Endothelial cell of umbilical vein (primary cell): ENCODE results near the gene NCEH1.
"Not testable (repeated sequence)": the region's sequence is repeated elsewhere in the genome, so short reads cannot be mapped to it uniquely, and the experiment has no call there.

Source experiments
- CTCF ChIP-seq, 2 donors: IDR thresholded peaks; 1 replicate in 1 of 2; 2 replicates in 1 of 2; pipeline ENCODE4 v1.5.1; 2011; ENCODE audit warnings: low read length in 2 of 2, mild to moderate bottlenecking in 2 of 2, moderate library complexity in 2 of 2, control low read depth in 1 of 2, inconsistent platforms in 1 of 2, low read depth in 1 of 2; ENCODE audit not compliant: insufficient read depth in 1 of 2; ENCODE audit errors: extremely low read depth in 1 of 2
- EZH2 ChIP-seq: IDR thresholded peaks from 2 replicates; pipeline ENCODE4 v1.6.1; 2012; ENCODE audit warnings: borderline replicate concordance, low read depth, mild to moderate bottlenecking, moderate library complexity, low read length, inconsistent platforms; ENCODE audit not compliant: severe bottlenecking
- FOS ChIP-seq: IDR thresholded peaks from 2 replicates; pipeline ENCODE4 v1.6.1; 2011; ENCODE audit warnings: mild to moderate bottlenecking, low read length, moderate library complexity, borderline replicate concordance; ENCODE audit not compliant: insufficient read depth
- GATA2 ChIP-seq: IDR thresholded peaks from 2 replicates; pipeline ENCODE4 v1.7.0; 2011; ENCODE audit warnings: low read depth, mild to moderate bottlenecking, moderate library complexity, mixed read lengths, low read length; ENCODE audit not compliant: insufficient read length, insufficient read depth
- MAX ChIP-seq: IDR thresholded peaks from 2 replicates; pipeline ENCODE4 v1.6.1; 2011; ENCODE audit not compliant: insufficient read depth, insufficient read length
- POLR2A ChIP-seq: IDR thresholded peaks from 2 replicates; pipeline ENCODE4 v1.6.1; 2012; ENCODE audit warnings: low read depth, mild to moderate bottlenecking, control low read depth, low read length

- not testable (repeated sequence) for TF ChIP-seq CTCF (IDR thresholded peaks at IDR 0.05; ENCODE audit: extremely low read depth in 1 of 2, insufficient read depth in 1 of 2, low read depth in 1 of 2, low read length in 2 of 2); EZH2; POLR2A; GATA2; FOS; MAX
Measured at GRCh38 chr3:172760416-172760815, 49.5 kb upstream of the NCEH1 start.
